AG08395 (cell line): Measurements from ENCODE around the gene TBX6.
"Not testable (repeated sequence)": the region's sequence is repeated elsewhere in the genome, so short reads cannot be mapped to it uniquely, and the experiment has no call there.

Source experiments
- DNase-seq: peaks from one replicate; pipeline ENCODE4 v3.0.0; 2012; ENCODE audit warnings: mixed read lengths, low spot score

TBX6 gene, protein sequence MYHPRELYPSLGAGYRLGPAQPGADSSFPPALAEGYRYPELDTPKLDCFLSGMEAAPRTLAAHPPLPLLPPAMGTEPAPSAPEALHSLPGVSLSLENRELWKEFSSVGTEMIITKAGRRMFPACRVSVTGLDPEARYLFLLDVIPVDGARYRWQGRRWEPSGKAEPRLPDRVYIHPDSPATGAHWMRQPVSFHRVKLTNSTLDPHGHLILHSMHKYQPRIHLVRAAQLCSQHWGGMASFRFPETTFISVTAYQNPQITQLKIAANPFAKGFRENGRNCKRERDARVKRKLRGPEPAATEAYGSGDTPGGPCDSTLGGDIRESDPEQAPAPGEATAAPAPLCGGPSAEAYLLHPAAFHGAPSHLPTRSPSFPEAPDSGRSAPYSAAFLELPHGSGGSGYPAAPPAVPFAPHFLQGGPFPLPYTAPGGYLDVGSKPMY

DNA sequence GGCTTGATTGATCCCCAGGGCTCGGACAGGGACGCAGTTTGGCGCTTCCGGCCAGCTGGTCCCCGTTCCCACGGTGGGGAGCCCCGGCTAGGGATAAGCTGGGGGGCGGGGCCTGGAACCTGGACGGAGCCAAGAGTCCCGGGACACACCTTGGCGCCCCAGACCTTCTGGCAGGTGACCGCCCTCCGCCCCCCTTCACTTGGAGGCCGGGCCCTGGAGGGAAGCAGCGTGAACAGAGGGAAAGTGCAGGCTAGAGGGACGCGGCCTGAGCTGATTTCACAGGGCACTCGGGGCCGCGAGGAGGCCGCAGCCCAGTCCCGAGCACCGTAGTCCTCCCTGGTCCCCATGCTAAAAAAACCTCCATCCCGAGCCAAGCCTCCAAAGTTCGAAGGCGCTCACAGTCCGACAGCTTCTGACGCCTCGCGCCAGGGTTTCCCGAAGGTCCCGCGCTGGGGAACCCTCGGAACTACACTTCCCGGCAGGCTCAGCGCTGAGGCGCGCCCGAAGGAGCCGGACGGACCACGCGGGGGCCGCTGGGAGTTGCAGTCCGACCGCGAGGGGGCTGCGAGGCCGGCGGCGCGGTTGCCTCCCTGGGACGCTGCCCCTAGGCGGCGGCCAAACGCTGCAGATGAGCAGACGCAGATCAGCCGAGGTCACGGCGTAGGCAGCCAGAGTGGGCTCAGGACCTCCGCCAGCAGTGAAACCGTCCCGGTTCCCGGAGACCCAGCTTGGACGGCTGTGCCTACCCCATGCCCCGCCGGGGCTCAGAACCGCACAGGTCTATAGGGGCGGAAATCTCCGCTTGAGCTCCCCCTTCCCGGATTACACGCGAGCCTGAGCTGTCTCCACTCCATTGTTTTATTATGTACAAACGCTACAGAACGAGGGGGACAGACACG, at the start of gene TBX6:
TSS of gene TBX6 (minus strand) at position 451 of the 899 bp plus-strand sequence. CDS start 731 bp downstream, outside the sequence.
- DNase-seq = peak; percentile 92

GRCh38 chr16:30139583-30140481, 48.1 kb upstream of the TBX6 start:
- no peak for DNase-seq

DNA sequence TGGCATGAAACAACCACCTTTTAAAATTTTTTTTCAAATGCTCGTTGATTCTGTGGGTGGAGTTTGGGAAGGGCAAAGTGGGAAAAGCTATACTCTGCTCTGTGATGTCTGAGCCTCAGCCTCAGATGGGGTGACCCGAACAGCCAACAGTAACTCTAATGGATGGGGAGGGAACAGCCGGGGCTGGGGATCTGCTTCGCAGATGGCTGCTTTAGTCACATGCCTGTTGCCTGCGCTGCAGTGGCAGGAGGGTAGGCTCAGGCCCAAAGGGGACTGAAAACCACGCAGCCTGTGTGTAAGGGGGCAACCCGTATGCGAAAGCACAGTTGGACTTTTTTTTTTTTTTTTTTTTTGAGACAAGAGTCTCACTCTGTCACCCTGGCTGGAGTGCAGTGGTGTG, 46.2 kb upstream of the TBX6 start:
- no peak for DNase-seq

DNA sequence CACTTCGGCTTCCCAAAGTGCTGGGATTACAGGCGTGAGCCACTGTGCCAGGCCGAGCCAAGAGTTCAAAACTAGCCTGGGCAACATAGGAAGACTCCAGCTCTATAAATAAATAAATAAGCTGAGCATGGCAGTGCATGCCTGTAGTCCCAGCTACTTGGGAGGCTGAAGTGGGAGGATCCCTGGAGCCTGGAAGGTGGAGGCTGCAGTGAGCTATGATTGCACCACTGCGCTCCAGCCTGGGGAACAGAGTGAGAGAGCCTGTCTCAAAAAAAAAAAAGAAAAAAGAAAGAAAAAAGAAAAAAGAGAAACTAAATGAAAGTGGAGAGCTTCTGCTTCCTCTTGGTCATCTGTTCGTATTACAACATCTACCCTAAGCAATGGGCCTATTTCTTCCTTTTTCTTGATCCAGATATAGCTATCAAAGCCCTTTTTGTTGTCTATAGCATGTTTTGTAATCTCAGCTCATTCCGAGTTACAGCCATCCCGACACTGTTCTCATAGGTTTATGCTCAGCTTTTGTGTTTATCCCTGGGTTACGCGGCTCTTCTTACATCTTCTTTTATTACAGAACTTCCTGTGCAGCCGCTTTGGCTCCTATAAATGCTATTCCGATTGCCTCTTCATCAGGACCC, 45.4 kb upstream of the TBX6 start:
- DNase-seq = no peak

DNA sequence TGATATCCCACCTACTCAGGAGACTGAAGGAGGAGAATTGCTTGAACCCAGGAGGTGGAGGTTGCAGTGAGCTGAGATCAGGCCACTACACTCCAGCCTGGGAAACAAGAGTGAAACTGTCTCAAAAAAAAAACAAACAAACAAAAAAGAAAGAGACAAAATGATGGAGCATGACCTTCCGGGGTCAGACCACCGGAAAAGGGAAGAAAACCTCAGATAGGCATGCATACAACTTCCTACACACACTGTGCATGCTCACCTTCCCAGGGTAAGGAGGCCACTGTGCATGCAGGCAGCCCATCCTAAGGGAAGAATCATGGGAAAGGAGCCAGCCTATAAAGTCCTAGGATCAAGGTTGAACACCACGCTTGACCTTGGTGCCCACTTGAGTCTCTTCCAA, 40.9 kb upstream of the TBX6 start:
- DNase-seq = no peak

- DNase-seq = peak; percentile 20
Observed at GRCh38 chr16:30131869-30132475, 40.2 kb upstream of the TBX6 start.

DNA sequence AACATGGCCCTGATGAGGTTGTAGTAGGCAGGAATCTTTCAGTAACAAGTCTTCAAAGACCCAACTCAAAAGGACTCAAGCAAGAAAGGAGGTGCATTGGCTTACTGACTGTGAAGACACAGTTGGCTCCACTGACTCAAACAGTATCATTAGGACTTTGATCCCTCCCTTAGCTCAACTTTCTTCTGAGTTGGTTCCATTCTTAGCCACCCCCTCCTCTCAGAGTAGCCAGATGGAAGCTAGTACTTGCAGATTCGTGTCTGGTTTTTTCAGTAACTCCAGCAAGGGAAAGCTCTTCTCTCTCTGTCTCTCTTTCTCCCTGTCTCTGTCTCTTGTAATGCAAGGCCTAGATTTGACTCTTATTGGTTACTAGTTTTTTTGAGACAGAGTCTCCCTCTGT, 36.3 kb upstream of the TBX6 start:
- no peak for DNase-seq

- DNase-seq = not testable (repeated sequence)
Observed at GRCh38 chr16:30125690-30126089, 34.0 kb upstream of the TBX6 start.

DNA sequence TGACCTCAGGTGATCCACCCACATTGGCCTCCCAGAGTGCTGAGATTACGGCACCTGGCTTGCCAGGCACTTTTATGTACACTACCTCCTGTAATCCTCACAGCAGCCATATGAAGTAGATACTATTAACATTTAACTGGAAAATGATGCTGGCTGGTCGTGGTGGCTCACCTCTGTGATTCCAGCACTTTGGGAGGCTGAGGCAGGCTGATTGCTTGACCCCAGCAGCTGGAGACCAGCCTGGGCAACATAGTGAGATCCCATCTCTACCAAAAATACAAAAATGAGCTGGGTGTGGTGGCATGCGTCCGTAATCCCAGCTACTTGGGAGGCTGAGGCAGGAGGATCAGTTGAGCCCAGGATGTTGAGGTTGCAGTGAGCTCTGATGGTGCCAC, 33.3 kb upstream of the TBX6 start:
- DNase-seq = no peak

- DNase-seq = peak; percentile 15
Observed at GRCh38 chr16:30122604-30123160, 31.0 kb upstream of the TBX6 start.

- peak; percentile 25 for DNase-seq
Observed at GRCh38 chr16:30121741-30122571, 30.2 kb upstream of the TBX6 start.

- no peak for DNase-seq
Observed at GRCh38 chr16:30120340-30121105, 28.8 kb upstream of the TBX6 start.

DNA sequence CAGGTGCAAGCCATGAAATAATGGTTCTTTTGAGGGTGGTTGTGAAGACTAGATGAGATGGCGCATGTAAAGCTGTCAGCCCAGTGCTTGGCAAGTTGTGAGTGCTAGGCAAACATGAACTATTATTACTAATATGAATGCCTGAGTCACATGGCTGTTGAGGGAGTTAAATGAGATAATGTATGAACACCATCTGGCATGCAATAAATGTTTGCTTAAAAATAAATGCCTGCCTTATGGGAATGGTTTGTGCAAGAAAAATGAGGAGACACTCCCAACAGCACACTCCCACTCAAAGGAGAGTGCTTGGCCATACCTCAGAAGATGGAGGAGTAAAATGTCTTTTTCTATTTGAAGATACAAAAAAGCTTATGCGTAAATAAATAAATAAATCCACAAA, 27.7 kb upstream of the TBX6 start:
- DNase-seq = no peak

- DNase-seq = no peak
Observed at GRCh38 chr16:30117768-30118167, 26.0 kb upstream of the TBX6 start.

GRCh38 chr16:30116291-30117207, 24.8 kb upstream of the TBX6 start:
- DNase-seq = no peak

GRCh38 chr16:30115238-30115637, 23.5 kb upstream of the TBX6 start:
- no peak for DNase-seq

DNA sequence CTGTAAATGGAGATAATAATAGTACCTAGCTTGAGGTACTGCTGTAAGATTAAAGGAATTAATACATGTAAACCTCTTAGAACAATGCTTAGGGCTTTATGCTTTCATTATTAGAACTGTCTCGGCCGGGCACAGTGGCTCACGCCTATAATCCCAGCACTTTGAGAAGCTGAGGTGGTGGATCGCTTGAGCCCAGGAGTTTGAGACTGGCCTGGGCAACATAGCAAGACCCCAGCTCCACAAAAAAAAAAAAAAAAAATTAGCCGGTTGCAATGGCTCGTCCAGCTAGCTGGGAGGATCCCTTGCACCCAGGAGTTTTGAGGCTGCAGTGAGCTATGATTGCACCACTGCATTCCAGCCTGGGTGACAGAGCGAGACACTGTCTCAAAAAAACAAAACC, 23.1 kb upstream of the TBX6 start:
- DNase-seq = not testable (repeated sequence)

DNA sequence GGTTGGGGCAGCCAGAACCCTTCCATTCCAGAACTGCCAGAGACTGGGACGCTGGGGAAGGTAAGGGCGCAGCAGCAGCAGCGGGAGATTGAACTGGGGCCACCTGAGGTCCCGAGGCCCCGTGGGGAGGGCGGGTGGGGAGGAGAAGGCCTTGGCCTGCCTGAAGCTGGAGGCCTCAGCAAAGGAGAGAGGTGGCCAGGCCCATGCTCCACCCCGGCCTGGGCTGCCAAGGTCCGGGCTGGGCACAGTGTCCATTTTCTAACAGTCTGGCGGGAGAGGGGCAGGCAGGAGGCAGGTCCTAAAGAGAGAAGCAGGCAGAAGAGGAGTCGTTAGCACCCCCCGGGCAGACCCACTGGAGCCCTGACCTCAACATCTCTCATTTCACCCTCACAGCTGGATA, 22.7 kb upstream of the TBX6 start:
- no peak for DNase-seq
